Measurements from ENCODE around the gene EIF3L.

- no peak for TF ChIP-seq POLR2AphosphoS5 (IDR thresholded peaks at IDR 0.05; ENCODE audit: borderline replicate concordance, low read depth, low read length)
- no peak for TF ChIP-seq EZH2 (IDR thresholded peaks at IDR 0.05)
- no peak for TF ChIP-seq FOXP2 (optimal IDR thresholded peaks at IDR 0.05; ENCODE audit: control extremely low read depth, extremely low read length, insufficient read depth)
These were observed 80.2 kb downstream of the EIF3L start for GRCh38 chr22:37929390-37929789.
